KOPT-K1 (cell line): ENCODE measurements around the gene KIF21B.

Experiments used
- H3K27ac ChIP-seq: fragments of 200-600 bp; sonication (generic); 2 replicates; pipeline ENCODE4 v1.5.1; 2016; ENCODE audit warnings: antibody characterized with exemption, mild to moderate bottlenecking, low read depth, low read length; ENCODE audit not compliant: poor library complexity, severe bottlenecking
- H3K36me3 ChIP-seq: fragments of 200-600 bp; sonication (generic); 2 replicates; pipeline ENCODE4 v1.5.1; 2017; ENCODE audit warnings: antibody characterized with exemption, mild to moderate bottlenecking, low read length, moderate library complexity; ENCODE audit not compliant: insufficient read depth
- H3K9me3 ChIP-seq: fragments of 200-600 bp; sonication (generic); 2 replicates; pipeline ENCODE4 v1.5.1; 2017; ENCODE audit warnings: antibody characterized with exemption, low read length, mild to moderate bottlenecking; ENCODE audit not compliant: insufficient read depth, poor library complexity, severe bottlenecking

KIF21B gene

GRCh38 chr1:200980452-200980772 lies 43.1 kb downstream of the KIF21B start:
- Histone ChIP-seq H3K36me3 (peaks cover 100% of the 10 kb centered on the region), H3K9me3 (peaks cover 13% of the 10 kb centered on the region), H3K27ac (no peak overlapping the region)

- H3K9me3 ChIP-seq = peaks cover 13% of the 10 kb centered on the region
- no peak overlapping the region for H3K27ac ChIP-seq
- H3K36me3 ChIP-seq = peaks cover 100% of the 10 kb centered on the region
Observed at GRCh38 chr1:200979574-200980451, 43.7 kb downstream of the KIF21B start.

GRCh38 chr1:200977071-200977754 lies 46.3 kb downstream of the KIF21B start:
- Histone ChIP-seq H3K36me3 (peaks cover 100% of the 10 kb centered on the region), H3K9me3 (peaks cover 13% of the 10 kb centered on the region), H3K27ac (no peak overlapping the region)

GRCh38 chr1:200976634-200977033 lies 46.9 kb downstream of the KIF21B start:
- peaks cover 98% of the 10 kb centered on the region for H3K36me3 ChIP-seq
- peaks cover 13% of the 10 kb centered on the region for H3K9me3 ChIP-seq
- no peak overlapping the region for H3K27ac ChIP-seq

- Histone ChIP-seq H3K36me3 (peaks cover 98% of the 10 kb centered on the region), H3K9me3 (peaks cover 9% of the 10 kb centered on the region), H3K27ac (no peak overlapping the region)
Observed at GRCh38 chr1:200975458-200975857, 48.1 kb downstream of the KIF21B start.

GRCh38 chr1:200974711-200975110 lies 48.8 kb downstream of the KIF21B start:
- peaks cover 97% of the 10 kb centered on the region for H3K36me3 ChIP-seq
- H3K27ac ChIP-seq = no peak overlapping the region
- peaks cover 1% of the 10 kb centered on the region for H3K9me3 ChIP-seq

DNA sequence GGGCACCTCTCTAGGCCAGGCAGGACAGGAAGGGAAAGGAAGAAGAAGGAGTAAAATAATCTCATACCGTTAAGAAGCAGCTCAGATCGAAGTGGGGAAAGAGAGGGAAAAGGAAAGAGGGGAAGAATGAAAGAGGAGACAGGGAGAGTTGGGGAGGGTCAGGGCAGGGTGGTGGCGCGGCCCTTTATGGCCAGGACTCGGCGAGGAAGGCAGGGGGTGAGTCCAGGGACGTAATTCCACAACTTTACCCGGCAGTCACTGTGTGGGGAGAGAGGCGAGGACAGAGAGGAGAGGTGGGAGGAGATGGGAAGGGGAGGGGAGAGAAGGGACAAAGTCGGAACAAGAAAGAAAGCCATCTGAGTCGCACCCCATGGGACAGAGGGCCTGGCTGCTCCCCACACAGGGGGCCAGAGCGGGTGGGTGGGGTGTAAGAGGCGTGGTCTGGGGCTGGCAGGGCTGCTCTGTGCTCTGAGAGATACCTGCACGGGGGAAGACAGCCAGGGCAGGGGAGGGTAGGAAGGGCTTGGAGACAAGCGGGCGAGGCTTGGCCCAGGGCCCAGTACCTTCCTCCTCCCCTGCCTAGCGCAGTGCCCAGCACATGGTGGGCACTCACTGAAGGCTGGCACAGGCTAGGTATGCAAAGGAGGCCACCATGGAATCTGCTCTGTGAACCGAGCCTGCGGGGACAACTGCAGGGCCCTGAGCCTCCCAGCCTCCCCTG lies 49.4 kb downstream of the KIF21B start:
- Histone ChIP-seq H3K27ac (no peak overlapping the region), H3K9me3 (no peaks in the 10 kb centered on the region), H3K36me3 (peaks cover 91% of the 10 kb centered on the region)

DNA sequence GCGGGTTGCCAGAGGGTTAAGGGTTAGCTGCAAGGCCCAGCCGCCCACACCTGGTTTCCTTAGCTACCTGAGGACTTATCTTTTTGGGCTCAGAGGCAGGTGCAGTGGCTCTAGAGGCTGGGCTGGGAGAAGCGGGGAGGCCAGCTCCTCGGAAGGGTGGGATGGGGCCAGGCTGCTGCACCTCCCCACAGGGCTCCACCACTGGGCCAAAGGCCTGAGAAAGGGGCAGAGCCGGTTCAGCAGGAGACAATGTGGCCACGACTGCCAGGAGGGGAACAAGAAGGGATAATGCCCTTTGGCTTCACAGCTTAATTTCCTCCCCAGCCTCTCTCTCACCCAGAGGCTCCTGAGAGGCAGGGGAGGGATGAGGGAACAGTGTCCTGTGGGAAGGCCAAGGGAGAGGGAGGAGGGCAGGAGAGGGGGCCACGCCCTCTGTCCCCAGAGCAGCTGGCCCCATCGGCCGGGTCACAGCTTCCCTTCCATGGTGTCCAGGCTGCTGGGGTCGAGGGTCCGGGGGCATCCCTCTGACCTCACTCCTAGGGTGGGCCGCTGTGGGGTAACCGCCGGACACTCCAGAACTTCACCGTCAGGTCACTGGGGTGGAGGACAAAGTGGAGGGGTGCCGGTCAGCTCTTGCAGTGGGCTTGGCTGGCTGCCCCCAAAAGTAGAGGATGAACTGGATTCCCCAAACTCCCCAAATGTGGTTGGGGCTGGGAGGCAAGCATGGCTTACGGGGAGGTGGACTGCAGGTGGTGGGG lies 50.4 kb downstream of the KIF21B start:
- Histone ChIP-seq H3K9me3 (no peaks in the 10 kb centered on the region), H3K27ac (no peak overlapping the region), H3K36me3 (peaks cover 82% of the 10 kb centered on the region)

GRCh38 chr1:200971955-200972711 lies 51.4 kb downstream of the KIF21B start:
- no peaks in the 10 kb centered on the region for H3K9me3 ChIP-seq
- peaks cover 72% of the 10 kb centered on the region for H3K36me3 ChIP-seq
- H3K27ac ChIP-seq = no peak overlapping the region

DNA sequence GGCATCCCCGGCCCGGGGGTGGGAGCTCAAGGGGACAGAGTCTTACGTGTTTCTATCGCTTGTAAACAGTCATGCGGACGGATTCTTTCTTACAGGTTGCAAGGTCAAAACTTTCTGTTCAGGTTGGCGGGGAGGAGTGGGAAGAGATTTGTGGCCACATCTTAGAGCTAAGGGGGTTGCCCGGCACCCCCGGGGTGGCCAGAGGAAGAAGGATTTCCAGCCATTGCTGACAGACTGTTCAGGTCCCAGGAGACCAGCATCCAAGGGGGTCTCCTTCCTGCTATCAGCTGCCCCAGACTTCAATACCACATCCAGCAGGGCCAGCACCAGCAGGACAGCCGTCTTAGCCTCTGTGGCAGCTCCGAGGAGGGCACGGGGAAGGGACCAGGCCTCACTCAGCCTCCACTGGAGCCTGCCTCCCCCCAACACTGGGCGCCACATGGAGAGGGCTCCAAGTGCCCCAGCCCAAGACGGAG lies 52.0 kb downstream of the KIF21B start:
- peaks cover 65% of the 10 kb centered on the region for H3K36me3 ChIP-seq
- H3K27ac ChIP-seq = no peak overlapping the region
- no peaks in the 10 kb centered on the region for H3K9me3 ChIP-seq

- no peak overlapping the region for H3K27ac ChIP-seq
- peaks cover 59% of the 10 kb centered on the region for H3K36me3 ChIP-seq
- no peaks in the 10 kb centered on the region for H3K9me3 ChIP-seq
Observed at GRCh38 chr1:200970771-200971427, 52.6 kb downstream of the KIF21B start.

DNA sequence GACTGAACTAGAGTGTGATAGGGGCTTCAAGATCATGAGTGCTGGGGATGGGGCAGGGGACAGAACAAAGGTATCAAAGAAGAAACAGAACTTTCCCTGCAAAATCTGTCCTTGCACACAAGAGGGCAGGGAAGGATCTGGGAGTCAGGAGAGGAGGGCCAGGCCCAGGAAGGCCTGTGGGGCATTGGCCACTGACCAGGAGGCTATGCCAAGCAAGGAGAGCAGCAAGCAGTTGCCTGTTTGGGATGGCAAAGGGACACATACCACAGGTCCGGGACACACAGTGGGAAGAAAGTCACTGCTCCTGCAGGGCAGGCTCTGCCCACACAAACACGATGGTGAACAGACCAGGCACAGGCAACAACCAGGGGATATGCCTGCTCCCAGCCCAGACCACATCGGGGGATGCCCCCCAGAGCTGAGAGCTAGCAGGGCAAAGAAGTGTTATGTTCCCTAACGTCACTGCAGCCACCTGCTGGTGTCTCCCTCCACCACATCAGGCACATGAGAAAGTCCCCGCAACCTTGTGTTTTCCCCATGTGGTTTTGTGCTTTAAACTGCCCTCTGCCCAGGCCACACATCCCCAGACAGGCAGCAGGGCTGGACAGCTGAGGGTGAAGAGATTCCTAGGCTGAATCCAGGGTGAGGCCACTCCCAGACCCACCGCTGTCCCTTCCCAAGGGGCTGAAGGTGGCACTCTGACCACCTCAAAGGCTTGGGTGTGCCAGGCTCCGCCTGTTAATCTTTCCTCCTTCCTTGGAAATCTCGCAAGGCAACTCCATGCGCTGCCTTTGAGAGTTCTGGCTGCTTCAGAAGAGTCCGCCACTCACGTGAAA lies 53.6 kb downstream of the KIF21B start:
- Histone ChIP-seq H3K27ac (no peak overlapping the region), H3K36me3 (peaks cover 50% of the 10 kb centered on the region), H3K9me3 (no peaks in the 10 kb centered on the region)
